ENCODE measurements around the gene E2F2.
"Not testable (repeated sequence)": the region's sequence is repeated elsewhere in the genome, so short reads cannot be mapped to it uniquely, and the experiment has no call there.

The E2F2 gene

DNA sequence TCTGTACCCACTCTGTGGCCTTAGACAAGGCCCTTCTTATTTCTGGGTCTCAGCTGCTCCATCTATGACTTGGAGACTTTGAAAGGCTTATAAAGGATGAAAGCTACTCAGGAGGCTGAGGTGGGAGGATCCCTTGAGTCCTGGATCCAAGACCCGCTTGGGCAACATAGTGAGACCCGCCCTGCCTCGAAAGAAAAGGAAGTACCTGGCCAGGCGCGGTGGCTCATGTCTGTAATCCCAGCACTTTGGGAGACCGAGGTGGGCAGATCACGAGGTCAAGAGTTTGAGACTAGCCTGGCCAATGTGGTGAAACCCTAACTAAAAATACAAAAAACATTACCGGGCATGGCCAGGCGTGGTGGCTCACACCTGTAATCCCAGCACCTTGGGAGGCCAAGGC, 14.8 kb upstream of the E2F2 start:
- DNase-seq, result no peak

DNA sequence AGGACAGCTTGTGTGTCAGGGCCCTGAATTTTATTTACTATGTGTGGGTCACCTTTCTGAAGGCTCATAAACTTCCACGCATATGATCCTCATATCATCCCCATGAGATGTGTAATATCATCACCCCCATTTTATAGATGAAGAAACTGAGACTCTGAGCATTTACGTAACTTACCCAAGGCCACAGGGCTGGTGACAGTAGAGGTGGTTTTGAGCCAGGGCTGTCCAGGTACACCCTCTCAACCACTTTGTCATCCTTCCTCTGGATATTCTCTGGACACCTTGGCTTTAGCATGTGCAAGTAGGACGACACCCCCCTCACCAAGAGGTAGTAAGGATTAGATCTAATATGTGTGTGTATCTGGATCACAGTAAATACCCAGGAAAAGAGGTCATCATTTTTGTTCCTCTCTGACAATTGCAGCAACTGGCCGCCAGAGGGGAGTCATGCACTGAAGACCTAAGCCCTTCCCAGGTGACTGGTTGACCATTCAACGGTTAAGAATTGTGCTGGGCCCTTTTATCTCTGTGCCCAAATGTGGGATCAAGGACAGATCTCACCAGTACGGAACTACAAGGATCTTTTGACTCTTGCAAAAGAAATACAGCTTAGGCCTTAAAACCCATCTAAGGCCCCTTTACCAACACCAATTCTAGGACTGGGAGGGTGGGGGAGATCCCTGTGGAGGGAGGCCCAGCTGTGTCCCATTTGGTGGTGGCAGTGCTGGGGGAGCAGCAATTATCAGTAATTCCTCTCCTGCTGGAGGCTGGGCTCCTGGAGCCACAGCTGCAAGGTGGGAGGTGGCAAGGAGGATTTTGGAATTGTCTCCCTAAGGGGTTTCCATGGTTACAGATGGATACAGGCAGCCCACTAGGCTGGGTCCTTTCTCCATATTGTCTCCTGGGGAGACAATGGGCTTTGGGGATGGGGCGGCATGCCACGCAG, 13.7 kb upstream of the E2F2 start:
- peak; percentile 28 for DNase-seq

GRCh38 chr1:23543707-23544443, 12.8 kb upstream of the E2F2 start:
- no peak for DNase-seq

- not testable (repeated sequence) for DNase-seq
Measured at GRCh38 chr1:23542940-23543339, 11.9 kb upstream of the E2F2 start.

- peak; percentile 75 for DNase-seq
Measured at GRCh38 chr1:23539698-23540266, 8.7 kb upstream of the E2F2 start.

DNA sequence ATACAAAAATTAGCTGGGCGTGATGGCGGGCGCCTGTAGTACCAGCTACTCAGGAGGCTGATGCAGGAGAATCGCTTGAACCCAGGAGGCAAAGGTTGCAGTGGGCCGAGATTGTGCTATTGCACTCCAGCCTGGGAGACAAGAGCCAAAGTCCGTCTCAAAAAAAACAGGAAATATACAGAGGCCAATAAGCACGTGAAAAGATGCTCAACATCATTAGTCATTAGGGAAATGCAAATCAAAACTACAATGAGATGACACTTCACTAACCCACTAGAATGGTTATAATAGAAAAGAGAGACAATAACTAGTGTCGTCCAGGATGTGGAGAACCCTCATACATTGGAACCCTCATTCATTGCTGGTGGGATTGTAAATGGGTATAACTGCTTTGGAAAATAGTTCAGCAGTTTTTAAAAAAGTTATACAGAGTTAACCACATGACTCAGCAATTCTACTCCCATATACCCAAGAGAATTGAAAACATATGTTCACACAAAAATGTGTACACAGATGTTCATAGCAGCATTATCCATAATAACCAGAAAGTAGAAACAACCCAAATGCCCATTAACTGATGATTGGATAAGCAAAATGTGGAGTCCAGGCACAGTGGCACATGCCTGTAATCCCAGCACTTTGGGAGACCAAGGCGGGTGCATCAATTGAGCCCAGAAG, 6.4 kb upstream of the E2F2 start:
- DNase-seq, result no peak

DNA sequence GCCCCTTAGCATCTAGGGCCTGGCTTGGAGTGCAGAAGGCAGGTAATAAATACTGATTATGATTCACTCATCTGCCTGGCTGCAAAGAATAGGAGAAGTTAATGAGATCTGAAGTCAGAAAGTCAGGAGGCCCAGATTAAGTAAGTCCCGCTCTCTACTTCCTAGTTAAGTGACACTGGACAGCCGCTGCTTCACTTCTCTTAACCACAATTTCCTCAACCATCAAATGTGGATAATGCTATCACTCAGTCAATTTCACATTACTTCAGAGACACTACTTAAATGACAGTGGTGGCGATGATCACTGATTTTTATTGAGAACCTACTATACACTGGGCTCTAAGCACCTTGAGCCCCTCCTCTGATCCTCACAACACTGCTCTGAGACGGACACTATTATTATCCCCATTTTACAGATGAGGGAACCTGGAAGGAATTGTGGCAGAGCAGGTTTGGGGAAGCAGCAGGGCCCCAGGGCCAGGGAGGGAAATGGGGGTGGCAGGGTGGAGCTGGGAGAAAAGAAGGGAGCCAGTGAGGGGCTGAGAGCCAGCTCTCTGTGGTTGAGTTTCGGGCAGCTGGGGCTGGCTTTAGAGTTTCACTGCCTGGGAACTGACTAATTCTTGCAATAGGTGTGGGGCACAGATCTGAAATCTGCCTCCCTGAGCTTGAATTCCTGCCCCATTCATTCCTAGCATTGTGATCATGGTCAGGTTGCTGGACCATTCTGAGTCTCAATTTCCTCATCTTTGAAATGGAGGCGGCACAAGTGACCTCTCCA, 2.4 kb upstream of the E2F2 start:
- no peak for DNase-seq

- DNase-seq, result no peak
Measured at GRCh38 chr1:23531562-23532094, 595 bp upstream of the E2F2 start.

GRCh38 chr1:23530087-23530746, 816 bp downstream of the E2F2 start:
- no peak for DNase-seq

- DNase-seq, result no peak
Measured at GRCh38 chr1:23529146-23530086, 1.6 kb downstream of the E2F2 start.

DNA sequence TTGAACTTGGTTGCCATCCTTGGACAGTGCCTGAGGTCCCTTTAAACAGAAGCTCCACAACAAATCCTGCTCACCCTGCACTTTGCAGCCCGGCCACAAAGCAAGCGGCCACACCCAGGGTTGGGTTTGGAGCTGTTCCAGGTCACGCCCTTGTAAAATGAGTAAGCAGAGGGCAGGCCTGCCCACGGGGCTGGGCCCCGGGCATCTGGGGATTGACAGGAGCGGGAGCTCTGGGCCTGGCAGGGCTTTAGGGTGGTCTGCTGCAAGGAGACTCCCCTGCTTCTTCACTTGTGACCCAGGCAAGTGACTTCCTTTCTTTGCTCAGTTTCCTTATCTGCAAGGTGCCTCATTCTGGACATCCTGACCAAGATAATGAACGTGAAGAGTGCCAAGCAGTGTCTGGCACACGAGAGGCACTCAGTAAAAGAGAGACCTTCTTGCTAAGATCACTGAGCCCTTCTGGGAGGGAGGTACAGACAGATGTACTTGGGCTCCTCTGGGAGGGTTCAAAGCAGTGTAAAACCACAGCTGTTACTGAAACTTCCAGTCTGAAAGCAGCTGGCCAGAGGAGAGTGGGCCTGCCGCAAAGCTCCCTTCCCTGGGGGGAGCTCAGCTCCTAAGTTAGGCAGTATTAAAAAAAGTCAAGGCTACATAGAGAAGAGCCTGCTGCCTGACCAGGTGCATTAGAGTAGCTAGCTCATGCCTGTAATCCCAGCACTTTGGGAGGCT, 2.6 kb downstream of the E2F2 start:
- peak; percentile 47 for DNase-seq

- DNase-seq, result no peak
Measured at GRCh38 chr1:23527900-23528249, 3.2 kb downstream of the E2F2 start.

GRCh38 chr1:23527366-23527765, 3.7 kb downstream of the E2F2 start:
- no peak for DNase-seq

GRCh38 chr1:23526329-23527041, 4.5 kb downstream of the E2F2 start:
- DNase-seq, result no peak

DNA sequence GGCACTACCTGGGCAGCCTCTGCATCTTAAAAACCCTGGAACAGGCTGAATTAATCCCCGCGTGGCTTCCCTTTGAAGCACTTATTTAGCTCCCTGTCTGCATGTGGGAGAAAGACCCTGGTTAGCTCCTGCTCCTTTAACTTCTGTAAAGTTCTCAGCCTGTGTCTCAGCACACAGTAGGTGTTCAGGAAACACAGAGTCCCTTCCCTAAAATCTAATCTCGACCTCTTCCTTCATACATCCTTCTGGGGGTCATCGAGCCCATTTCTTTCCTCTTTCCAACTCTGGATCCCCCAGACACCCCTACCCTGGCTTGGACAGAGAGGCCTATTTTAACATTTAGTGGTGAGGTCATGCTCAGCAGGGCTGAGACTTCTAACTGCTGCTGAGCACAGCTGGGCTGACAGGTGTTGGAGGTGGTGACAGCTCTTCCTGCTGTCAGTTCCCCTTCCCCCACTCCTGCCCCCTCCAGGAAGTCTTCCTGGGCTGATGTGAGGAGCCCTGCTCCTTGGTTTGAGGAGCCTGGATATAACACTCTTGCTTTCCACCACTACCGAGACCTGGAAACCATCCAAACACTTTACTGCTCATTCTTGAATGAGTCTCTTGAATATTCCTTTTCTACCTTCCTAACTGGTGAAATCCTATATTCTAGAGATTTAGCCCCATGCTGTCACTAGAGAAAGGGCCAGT, 5.3 kb downstream of the E2F2 start:
- DNase-seq, result no peak

GRCh38 chr1:23524716-23525401, 6.2 kb downstream of the E2F2 start:
- peak; percentile 46 for DNase-seq

- no peak for DNase-seq
Measured at GRCh38 chr1:23524163-23524562, 6.9 kb downstream of the E2F2 start.

All from NCI-H1436 treated with DMSO at 0.1 percent for 48 hours (cell line).